Measurements from ENCODE around the gene STX10. TPM values are rescaled to one million over a fixed set of nuclear protein-coding genes. Genes with fewer than 3 reads are reported as not detected.

Gene STX10
- total RNA-seq, 1 donor from 2014 or later: 70.2 TPM

- Histone ChIP-seq H3K4me3 (ENCODE audit: low read depth, low read length) (no peak overlapping the region), H3K27me3 (ENCODE audit: control insufficient read depth, insufficient read depth, low read length) (peaks cover 49% of the 10 kb centered on the region), H3K36me3 (ENCODE audit: control insufficient read depth, insufficient read depth, low read length) (peaks cover 1% of the 10 kb centered on the region)
- peak; percentile 18 for TF ChIP-seq CTCF (IDR thresholded peaks at IDR 0.05; ENCODE audit: insufficient read depth, low read length, poor library complexity, severe bottlenecking)
- no peak for DNase-seq (ENCODE audit: low read depth)
Observed at GRCh38 chr19:13095934-13096927, 53.9 kb downstream of the STX10 start.

- Histone ChIP-seq H3K4me3 (ENCODE audit: low read depth, low read length) (no peak overlapping the region), H3K27me3 (ENCODE audit: control insufficient read depth, insufficient read depth, low read length) (peaks cover 49% of the 10 kb centered on the region), H3K36me3 (ENCODE audit: control insufficient read depth, insufficient read depth, low read length) (peaks cover 1% of the 10 kb centered on the region)
- TF ChIP-seq CTCF (IDR thresholded peaks at IDR 0.05; ENCODE audit: insufficient read depth, low read length, poor library complexity, severe bottlenecking): no peak
- no peak for DNase-seq (ENCODE audit: low read depth)
Observed at GRCh38 chr19:13095393-13095784, 54.8 kb downstream of the STX10 start.

GRCh38 chr19:13094771-13095392 lies 55.3 kb downstream of the STX10 start:
- no peak for TF ChIP-seq CTCF (IDR thresholded peaks at IDR 0.05; ENCODE audit: insufficient read depth, low read length, poor library complexity, severe bottlenecking)

GRCh38 chr19:13094106-13094504 lies 56.1 kb downstream of the STX10 start:
- H3K4me3 ChIP-seq (ENCODE audit: low read depth, low read length): no peak overlapping the region
- peaks cover 1% of the 10 kb centered on the region for H3K36me3 ChIP-seq (ENCODE audit: control insufficient read depth, insufficient read depth, low read length)
- H3K27me3 ChIP-seq (ENCODE audit: control insufficient read depth, insufficient read depth, low read length): peaks cover 39% of the 10 kb centered on the region
- no peak for DNase-seq (ENCODE audit: low read depth)
- no peak for TF ChIP-seq CTCF (IDR thresholded peaks at IDR 0.05; ENCODE audit: insufficient read depth, low read length, poor library complexity, severe bottlenecking)

More at GRCh38 chr19:13094771-13095392, 55.3 kb downstream of the STX10 start:
- no peak for DNase-seq (ENCODE audit: low read depth)
- Histone ChIP-seq H3K27me3 (ENCODE audit: control insufficient read depth, insufficient read depth, low read length) (peaks cover 45% of the 10 kb centered on the region), H3K4me3 (ENCODE audit: low read depth, low read length) (no peak overlapping the region), H3K36me3 (ENCODE audit: control insufficient read depth, insufficient read depth, low read length) (peaks cover 1% of the 10 kb centered on the region)

Other genes starting within 250 kb of the STX10 start
- gene SYCE2, start 231.1 kb downstream of the STX10 start, total RNA-seq: 0.13 and 0.48 TPM in 2 replicates
- gene FARSA, start 216.7 kb downstream of the STX10 start, total RNA-seq: 90.6 and 93.7 TPM in 2 replicates
- 936 and 958 TPM in 2 replicates for gene CALR, start 211.8 kb downstream of the STX10 start, total RNA-seq
- 138 and 146 TPM in 2 replicates for gene RAD23A, start 204.5 kb downstream of the STX10 start, total RNA-seq
- gene GADD45GIP1, start 193.2 kb downstream of the STX10 start, total RNA-seq: 60.1 and 78.0 TPM in 2 replicates
- gene DAND5, start 180.8 kb downstream of the STX10 start, total RNA-seq: not detected in 2 replicates
- gene NFIX, start 154.9 kb downstream of the STX10 start, total RNA-seq: 6.7 and 9.7 TPM in 2 replicates
- 3.3 and 5.3 TPM in 2 replicates for gene LYL1, start 47.5 kb downstream of the STX10 start, total RNA-seq
- 69.4 and 74.7 TPM in 2 replicates for gene TRMT1, start 33.6 kb downstream of the STX10 start, total RNA-seq
- gene NACC1, start 32.1 kb downstream of the STX10 start, total RNA-seq: 66.1 and 87.8 TPM in 2 replicates
- gene IER2, start within 50 bp of the STX10 start, total RNA-seq: 130 and 169 TPM in 2 replicates

Data from kidney epithelial cell (primary cell).